ENCODE data around the gene ZWILCH. TPM values are rescaled to one million over a fixed set of nuclear protein-coding genes. Genes with fewer than 3 reads are reported as not detected.

Gene ZWILCH
- total RNA-seq, 4 donors from 2014 or later: 2.9 to 6.0 (median 4.5) TPM

- TF ChIP-seq CTCF (IDR thresholded peaks at IDR 0.05; ENCODE audit: low read depth): no peak
Measured at GRCh38 chr15:66542896-66543295, 37.8 kb downstream of the ZWILCH start.

- no peak for TF ChIP-seq CTCF (IDR thresholded peaks at IDR 0.05; ENCODE audit: low read depth)
Measured at GRCh38 chr15:66545255-66545654, 40.1 kb downstream of the ZWILCH start.

GRCh38 chr15:66555685-66556084 is 50.6 kb downstream of the ZWILCH start:
- no peak for TF ChIP-seq CTCF (IDR thresholded peaks at IDR 0.05; ENCODE audit: low read depth)

- TF ChIP-seq CTCF (IDR thresholded peaks at IDR 0.05; ENCODE audit: low read depth): no peak
Measured at GRCh38 chr15:66558271-66558670, 53.1 kb downstream of the ZWILCH start.

GRCh38 chr15:66560856-66561525 is 55.9 kb downstream of the ZWILCH start:
- no peak for TF ChIP-seq CTCF (IDR thresholded peaks at IDR 0.05; ENCODE audit: low read depth)

- no peak for TF ChIP-seq CTCF (IDR thresholded peaks at IDR 0.05; ENCODE audit: low read depth)
Measured at GRCh38 chr15:66563126-66563525, 58.0 kb downstream of the ZWILCH start.

- TF ChIP-seq CTCF (IDR thresholded peaks at IDR 0.05; ENCODE audit: low read depth): no peak
Measured at GRCh38 chr15:66563566-66564110, 58.5 kb downstream of the ZWILCH start.
